Limb (tissue), 2 donors: Measurements from ENCODE around the gene HOXD8.

Experiments
- DNase-seq, 2 donors: peaks; one replicate each; pipeline ENCODE4 v3.0.0-alpha.2; 2016; ENCODE audit errors: extremely low spot score in 2 of 2

HOXD8 gene

GRCh38 chr2:176157499-176158185 is 28.1 kb downstream of the HOXD8 start:
- DNase-seq, result peak in 1 of 2 donors; percentile 76

GRCh38 chr2:176158186-176158591 is 28.7 kb downstream of the HOXD8 start:
- peak in 1 of 2 donors; percentile 76 for DNase-seq

GRCh38 chr2:176158855-176159662 is 29.6 kb downstream of the HOXD8 start:
- DNase-seq, result peak in 1 of 2 donors; percentile 71

- no peak for DNase-seq
Observed at GRCh38 chr2:176159663-176160250, 30.3 kb downstream of the HOXD8 start.

GRCh38 chr2:176160251-176160985 is 30.9 kb downstream of the HOXD8 start:
- peak in 1 of 2 donors; percentile 73 for DNase-seq

- no peak for DNase-seq
Observed at GRCh38 chr2:176160986-176161824, 31.7 kb downstream of the HOXD8 start.

GRCh38 chr2:176161825-176162626 is 32.5 kb downstream of the HOXD8 start:
- peak in 1 of 2 donors; percentile 76 for DNase-seq

GRCh38 chr2:176162911-176163671 is 33.6 kb downstream of the HOXD8 start:
- DNase-seq, result no peak

- no peak for DNase-seq
Observed at GRCh38 chr2:176163672-176164056, 34.2 kb downstream of the HOXD8 start.

GRCh38 chr2:176164201-176164600 is 34.7 kb downstream of the HOXD8 start:
- DNase-seq, result no peak

GRCh38 chr2:176164611-176165369 is 35.3 kb downstream of the HOXD8 start:
- peak in 1 of 2 donors; percentile 66 for DNase-seq

- no peak for DNase-seq
Observed at GRCh38 chr2:176165370-176166050, 36.0 kb downstream of the HOXD8 start.

- no peak for DNase-seq
Observed at GRCh38 chr2:176166272-176166671, 36.8 kb downstream of the HOXD8 start.

- DNase-seq, result no peak
Observed at GRCh38 chr2:176167398-176167797, 37.9 kb downstream of the HOXD8 start.

- no peak for DNase-seq
Observed at GRCh38 chr2:176169181-176169580, 39.7 kb downstream of the HOXD8 start.

GRCh38 chr2:176169711-176170110 is 40.2 kb downstream of the HOXD8 start:
- DNase-seq, result no peak

GRCh38 chr2:176170602-176171305 is 41.2 kb downstream of the HOXD8 start:
- no peak for DNase-seq
